GM12873 (cell line): ENCODE data around the gene PDCD1.

ENCODE experiments used
- TF ChIP-seq, protein P1 (sequence below): IDR thresholded peaks from 2 replicates; pipeline ENCODE4 v1.5.1; 2012; ENCODE audit warnings: low read depth, mild to moderate bottlenecking, moderate library complexity, low read length, control low read depth; ENCODE audit not compliant: insufficient read depth; ENCODE audit errors: missing control alignments

Gene PDCD1

DNA sequence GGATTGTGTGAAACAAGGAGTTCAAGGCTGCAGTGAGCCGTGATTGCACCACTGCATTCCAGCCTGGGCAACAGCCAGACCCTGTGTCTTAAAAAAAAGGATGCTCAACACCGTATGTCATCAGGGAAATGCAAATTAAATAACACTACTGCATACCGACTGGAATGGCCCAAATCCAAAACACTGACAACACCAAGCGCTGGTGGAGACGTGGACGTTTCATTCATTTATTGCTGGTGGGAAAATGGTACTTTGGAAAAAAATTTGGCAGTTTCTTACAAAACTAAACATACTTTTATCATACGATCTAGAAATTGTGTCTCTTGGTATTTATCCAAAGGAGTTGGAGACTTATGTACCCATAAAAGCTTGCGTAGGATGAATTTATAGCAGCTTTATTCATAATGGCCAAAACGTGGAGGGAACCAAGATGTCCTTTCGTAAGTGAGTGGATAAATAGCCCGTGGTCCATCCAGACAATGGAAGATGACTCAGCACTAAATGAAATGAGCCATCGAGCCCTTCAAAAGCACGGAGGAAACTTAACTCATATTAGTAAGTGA lies 25.5 kb downstream of the PDCD1 start:
- TF ChIP-seq, protein P1, sequence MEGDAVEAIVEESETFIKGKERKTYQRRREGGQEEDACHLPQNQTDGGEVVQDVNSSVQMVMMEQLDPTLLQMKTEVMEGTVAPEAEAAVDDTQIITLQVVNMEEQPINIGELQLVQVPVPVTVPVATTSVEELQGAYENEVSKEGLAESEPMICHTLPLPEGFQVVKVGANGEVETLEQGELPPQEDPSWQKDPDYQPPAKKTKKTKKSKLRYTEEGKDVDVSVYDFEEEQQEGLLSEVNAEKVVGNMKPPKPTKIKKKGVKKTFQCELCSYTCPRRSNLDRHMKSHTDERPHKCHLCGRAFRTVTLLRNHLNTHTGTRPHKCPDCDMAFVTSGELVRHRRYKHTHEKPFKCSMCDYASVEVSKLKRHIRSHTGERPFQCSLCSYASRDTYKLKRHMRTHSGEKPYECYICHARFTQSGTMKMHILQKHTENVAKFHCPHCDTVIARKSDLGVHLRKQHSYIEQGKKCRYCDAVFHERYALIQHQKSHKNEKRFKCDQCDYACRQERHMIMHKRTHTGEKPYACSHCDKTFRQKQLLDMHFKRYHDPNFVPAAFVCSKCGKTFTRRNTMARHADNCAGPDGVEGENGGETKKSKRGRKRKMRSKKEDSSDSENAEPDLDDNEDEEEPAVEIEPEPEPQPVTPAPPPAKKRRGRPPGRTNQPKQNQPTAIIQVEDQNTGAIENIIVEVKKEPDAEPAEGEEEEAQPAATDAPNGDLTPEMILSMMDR, result no peak

DNA sequence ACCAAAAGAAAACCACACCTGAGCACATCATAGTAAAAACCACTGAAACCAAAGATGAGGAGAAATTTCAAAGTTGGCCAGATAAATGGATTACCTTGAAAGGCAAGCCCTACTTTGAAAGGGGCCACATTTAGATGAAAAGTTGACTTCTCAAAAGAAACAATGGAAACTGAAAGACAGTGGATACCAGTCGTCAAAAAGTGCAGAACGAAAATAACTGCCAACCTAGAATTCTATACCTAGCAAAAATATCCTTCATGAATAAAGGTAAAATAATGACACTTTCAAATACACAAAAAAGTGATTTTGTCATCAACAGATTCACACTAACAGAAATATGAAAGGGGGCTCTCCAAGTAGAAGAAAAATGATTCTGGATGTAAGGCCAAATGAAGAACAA lies 31.3 kb downstream of the PDCD1 start:
- TF ChIP-seq, protein P1, result no peak

DNA sequence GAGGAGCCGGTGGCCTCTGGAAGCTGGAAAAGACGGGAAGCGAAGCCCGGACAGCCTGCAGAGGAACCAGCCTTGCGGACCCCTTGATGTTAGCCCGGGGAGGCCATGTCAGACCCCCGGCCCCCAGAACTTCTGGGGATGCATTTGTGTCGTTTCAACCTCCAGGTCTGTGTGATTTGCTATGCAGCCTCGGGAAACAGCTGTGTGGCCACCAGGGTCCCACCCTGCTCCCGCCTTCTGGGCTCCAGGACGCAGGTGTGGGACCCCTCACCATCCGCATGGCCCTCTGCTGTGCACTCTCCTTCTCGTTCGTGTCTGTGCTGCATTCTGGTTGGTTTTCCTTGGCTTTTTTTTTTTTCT lies 36.5 kb downstream of the PDCD1 start:
- TF ChIP-seq, protein P1, result no peak

DNA sequence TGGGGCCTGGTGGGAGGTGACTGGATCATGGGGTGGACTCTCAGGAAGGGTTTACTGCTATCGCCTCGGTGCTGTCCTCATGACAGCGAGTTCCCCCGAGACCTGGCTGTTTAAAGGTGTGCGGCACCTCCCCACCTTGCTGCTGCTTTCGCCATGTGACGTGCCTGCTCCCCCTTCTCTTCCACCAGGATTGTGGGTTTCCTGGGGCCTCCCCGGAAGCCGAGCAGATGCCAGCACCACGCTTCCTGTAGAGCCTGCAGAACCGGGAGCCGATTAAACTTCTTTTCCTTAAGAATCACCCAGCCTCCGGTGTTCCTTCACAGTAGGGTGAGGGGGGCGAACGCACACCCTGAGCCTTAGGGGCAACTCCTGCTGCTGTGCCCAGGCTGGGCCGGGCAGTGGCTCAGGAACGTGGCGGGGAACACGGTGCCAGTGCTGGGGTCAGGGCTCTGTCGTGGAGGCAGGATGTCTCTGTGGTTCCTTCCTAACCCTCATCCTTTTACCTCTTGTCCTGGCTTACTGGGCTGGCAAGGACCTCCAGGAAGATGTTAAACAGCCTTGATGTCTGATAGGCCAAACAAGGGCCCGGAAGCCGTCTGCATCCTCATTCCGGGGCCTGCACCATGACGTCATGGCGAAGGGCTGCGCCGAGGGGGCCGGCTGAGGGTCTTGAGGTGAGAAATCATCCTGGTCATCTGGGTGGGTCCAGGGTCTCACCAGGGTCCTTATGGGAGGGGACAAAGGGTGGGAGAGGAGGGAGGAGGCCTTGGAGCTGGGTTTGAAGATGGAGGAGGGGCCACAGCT lies 37.0 kb downstream of the PDCD1 start:
- TF ChIP-seq, protein P1, result no peak

DNA sequence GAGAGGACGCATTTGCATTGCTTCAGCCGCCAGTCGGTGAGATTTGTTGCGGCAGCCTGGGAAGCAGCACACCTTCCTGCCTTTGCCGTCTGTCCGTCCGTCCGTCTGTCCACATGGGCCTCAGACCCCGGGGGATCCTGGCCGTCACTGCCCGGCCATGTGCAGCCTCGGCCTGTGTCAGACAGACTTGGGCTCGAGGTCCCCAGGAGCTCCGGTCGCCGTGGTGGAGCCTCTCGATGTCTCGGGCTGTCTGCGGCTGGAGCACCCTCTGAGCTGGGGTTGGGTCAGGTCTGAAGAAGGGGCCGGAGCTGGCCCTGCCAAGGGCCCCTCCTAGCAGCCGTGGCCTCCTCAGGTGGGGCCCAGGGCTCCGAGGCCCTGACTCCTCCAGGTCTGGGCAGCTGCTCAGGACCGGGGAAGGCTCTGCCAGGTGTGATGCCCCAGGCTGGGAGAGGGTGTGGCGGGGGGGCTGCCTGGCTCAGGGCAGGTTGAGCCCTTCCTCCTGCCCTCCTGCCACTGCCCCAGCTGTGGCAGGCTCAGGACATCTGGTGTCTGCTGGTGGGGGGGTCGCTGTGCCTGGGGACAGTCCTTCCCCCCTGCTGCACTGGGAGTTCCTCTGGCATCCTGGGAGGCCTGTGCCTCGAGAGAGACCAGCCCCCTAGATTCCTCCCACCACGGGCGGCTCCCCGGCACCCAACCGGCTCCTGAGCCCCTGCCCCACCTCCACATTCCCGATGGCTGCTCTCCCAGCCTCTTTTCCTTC lies 37.9 kb downstream of the PDCD1 start:
- TF ChIP-seq, protein P1, result no peak

DNA sequence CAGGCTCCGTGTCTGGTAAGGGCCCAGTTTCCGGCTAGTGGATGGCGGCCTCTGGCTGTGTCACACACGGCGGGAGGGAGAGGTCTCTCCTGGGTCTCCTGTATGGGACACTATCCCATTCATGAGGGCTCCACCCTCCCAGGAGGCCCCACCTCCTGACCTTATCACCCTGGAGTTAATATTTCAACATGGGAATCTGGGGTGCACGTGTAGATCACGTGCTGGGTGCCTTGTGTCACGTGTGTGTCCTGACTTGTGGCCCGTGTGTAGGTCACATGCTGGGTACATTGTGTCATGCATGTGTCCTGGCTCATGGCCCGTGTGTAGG lies 39.8 kb downstream of the PDCD1 start:
- TF ChIP-seq, protein P1, result no peak

DNA sequence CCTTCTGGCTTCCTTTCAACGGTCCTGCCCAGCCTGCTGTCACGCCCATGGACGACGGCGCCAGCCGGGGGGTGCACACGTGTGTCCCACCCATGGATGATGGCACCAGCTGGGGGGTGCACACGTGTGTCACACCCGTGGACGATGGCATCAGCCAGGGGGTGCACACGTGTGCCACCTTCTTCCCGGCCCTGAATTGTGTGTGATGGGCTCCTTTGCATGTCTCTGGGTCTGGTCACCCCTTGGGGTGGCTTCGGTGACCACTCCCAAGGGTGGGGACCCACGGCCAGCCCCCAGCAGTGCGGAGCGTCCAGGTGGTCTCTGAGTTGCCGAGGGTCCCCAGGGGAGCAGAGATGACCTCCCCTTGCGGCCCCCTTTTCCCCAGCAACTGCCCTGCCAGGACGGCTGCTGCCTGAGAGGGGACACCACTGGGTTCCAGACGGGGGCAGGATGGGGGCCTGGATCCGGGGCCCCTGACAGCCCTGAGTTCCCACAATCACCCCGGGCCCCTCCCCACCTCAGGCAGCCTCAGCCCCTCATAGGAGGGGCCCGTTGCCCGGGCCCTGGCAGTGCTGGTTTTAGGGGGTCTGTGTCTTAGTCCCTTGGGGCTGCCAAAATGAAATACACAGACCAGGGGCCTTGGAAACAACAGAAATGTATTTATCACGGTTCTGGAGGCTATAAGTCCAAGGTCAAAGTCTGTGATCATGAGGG lies 40.3 kb downstream of the PDCD1 start:
- TF ChIP-seq, protein P1, result no peak
